HepG2 (cell line): ENCODE results near the gene PHYH. TPM values are rescaled to one million over a fixed set of nuclear protein-coding genes. Genes with fewer than 3 reads are reported as not detected.

Source experiments
- ATF2 ChIP-seq: sonication (generic); formaldehyde crosslinking; IDR thresholded peaks from 2 replicates; pipeline ENCODE4 v1.4.0; 2020; ENCODE audit warnings: missing genetic modification reagents
- CCAR2 ChIP-seq: fragments of 200-400 bp; formaldehyde crosslinking; optimal IDR thresholded peaks from 2 replicates; pipeline ENCODE3; 2018; ENCODE audit warnings: low read depth, mild to moderate bottlenecking, low read length, moderate library complexity
- FOXA3 ChIP-seq: IDR thresholded peaks from 2 replicates; pipeline ENCODE4 v1.6.1; 2016; ENCODE audit warnings: missing genetic modification reagents, missing compliant biosample characterization
- HOXA7 ChIP-seq: sonication (generic); formaldehyde crosslinking; IDR thresholded peaks from 2 replicates; pipeline ENCODE4 v1.8.1; 2022; ENCODE audit warnings: mild to moderate bottlenecking, missing genetic modification reagents, moderate library complexity
- MED1 ChIP-seq: sonication (generic); formaldehyde crosslinking; IDR thresholded peaks from 2 replicates; pipeline ENCODE4 v1.4.0; 2020; ENCODE audit warnings: missing genetic modification reagents
- MTA1 ChIP-seq: sonication (generic); formaldehyde crosslinking; IDR thresholded peaks from 2 replicates; pipeline ENCODE4 v1.4.0; 2020; ENCODE audit warnings: missing genetic modification reagents, mild to moderate bottlenecking, borderline replicate concordance
- NCOA1 ChIP-seq: sonication (generic); formaldehyde crosslinking; IDR thresholded peaks from 2 replicates; pipeline ENCODE4 v1.9.0; 2021; ENCODE audit warnings: missing genetic modification reagents
- PITX1 ChIP-seq: sonication (generic); formaldehyde crosslinking; IDR thresholded peaks from 2 replicates; pipeline ENCODE4 v1.5.1; 2020; ENCODE audit warnings: mild to moderate bottlenecking, missing genetic modification reagents
- PRMT3 ChIP-seq: sonication (generic); formaldehyde crosslinking; IDR thresholded peaks from 2 replicates; pipeline ENCODE4 v1.8.1; 2022; ENCODE audit warnings: low read depth, mild to moderate bottlenecking, moderate library complexity, missing genetic modification reagents, borderline replicate concordance
- PRPF4 ChIP-seq: fragments of 200-400 bp; formaldehyde crosslinking; IDR thresholded peaks from 2 replicates; pipeline ENCODE4 v1.6.1; 2016; ENCODE audit warnings: low read length, low read depth; ENCODE audit not compliant: poor library complexity, severe bottlenecking
- SALL1 ChIP-seq: sonication (generic); formaldehyde crosslinking; IDR thresholded peaks from 2 replicates; pipeline ENCODE4 v1.8.0; 2022; ENCODE audit warnings: mild to moderate bottlenecking, missing genetic modification reagents
- SAP130 ChIP-seq: IDR thresholded peaks from 2 replicates; pipeline ENCODE4 v1.6.1; 2016; ENCODE audit warnings: low read depth
- SMYD3 ChIP-seq: sonication (generic); formaldehyde crosslinking; IDR thresholded peaks from 2 replicates; pipeline ENCODE4 v1.8.1; 2023; ENCODE audit warnings: mild to moderate bottlenecking, missing genetic modification reagents
- ZBTB10 ChIP-seq: sonication (generic); formaldehyde crosslinking; IDR thresholded peaks from 2 replicates; pipeline ENCODE4 v1.4.0; 2020; ENCODE audit warnings: missing genetic modification reagents, borderline replicate concordance
- ZMYM2 ChIP-seq: sonication (generic); formaldehyde crosslinking; IDR thresholded peaks from 2 replicates; pipeline ENCODE4 v1.8.0; 2022; ENCODE audit warnings: mild to moderate bottlenecking, missing genetic modification reagents
- ZNF136 ChIP-seq: sonication (generic); formaldehyde crosslinking; IDR thresholded peaks from 2 replicates; pipeline ENCODE4 v1.8.1; 2022; ENCODE audit warnings: low read depth, mild to moderate bottlenecking, moderate library complexity, missing genetic modification reagents
- ZNF160 ChIP-seq: sonication (generic); formaldehyde crosslinking; IDR thresholded peaks from 2 replicates; pipeline ENCODE4 v1.8.0; 2022; ENCODE audit warnings: mild to moderate bottlenecking, inconsistent platforms, missing genetic modification reagents
- ZNF441 ChIP-seq: sonication (generic); formaldehyde crosslinking; IDR thresholded peaks from 2 replicates; pipeline ENCODE4 v1.7.0; 2021; ENCODE audit warnings: missing genetic modification reagents, borderline replicate concordance
- ZNF607 ChIP-seq: sonication (generic); formaldehyde crosslinking; IDR thresholded peaks from 2 replicates; pipeline ENCODE4 v1.5.1; 2020; ENCODE audit warnings: missing genetic modification reagents, mild to moderate bottlenecking, borderline replicate concordance
- ZNF614 ChIP-seq: IDR thresholded peaks from 2 replicates; pipeline ENCODE4 v1.6.1; 2018; ENCODE audit warnings: missing biosample characterization, missing genetic modification reagents, inconsistent platforms, borderline replicate concordance
- ZNF619 ChIP-seq: sonication (generic); formaldehyde crosslinking; IDR thresholded peaks from 2 replicates; pipeline ENCODE4 v1.4.0; 2020; ENCODE audit warnings: mild to moderate bottlenecking, missing genetic modification reagents
- polyA plus RNA-seq, 8 experiments: library from polyadenylated mRNA; depleted of rRNA in 3 of 8; stranded (reverse) in 7 of 8; unstranded in 1 of 8; fragments of >200 nt; fragmentation: Illumina TruSeq in 4 of 8; extraction: Trizol in 4 of 8; gene quantifications; 2 replicates each; pipeline versions ENCODE4 v1.2.1 to v1.2.3, GENCODE V29; 2011 to 2016; ENCODE audit warnings: low read depth in 4 of 8, missing spikeins in 1 of 8, mixed read lengths in 1 of 8; ENCODE audit not compliant: insufficient read depth in 1 of 8
- total RNA-seq, 5 experiments: library from RNA; depleted of rRNA; stranded (reverse); fragments of >200 nt; fragmentation: Illumina TruSeq; extraction: Trizol; gene quantifications; 2 replicates each; pipeline ENCODE4 v1.2.3, GENCODE V29; 2016; ENCODE audit warnings: low read depth in 1 of 5
- TF ChIP-seq, protein P1 (sequence below): sonication (generic); formaldehyde crosslinking; IDR thresholded peaks from 2 replicates; pipeline ENCODE4 v1.5.0; 2020; ENCODE audit warnings: missing genetic modification reagents

Gene PHYH
- total and polyA plus RNA-seq, 2 of the 13 experiments (the other 11 are each of a cell fraction or from before 2014, with no cell fraction given), result 27.2 to 34.5 TPM

- no peak; the same call in 1 of the 2 replicates for TF ChIP-seq ZNF160
- TF ChIP-seq MTA1 (CRISPR knock-in tag), result no peak
- TF ChIP-seq FOXA3 (CRISPR knock-in tag), result peak; percentile 42; the same call in 1 of the 2 replicates
- TF ChIP-seq ZNF614 (CRISPR knock-in tag), result no peak
- TF ChIP-seq PRMT3 (CRISPR knock-in tag), result no peak
- no peak for TF ChIP-seq ZNF607 (CRISPR knock-in tag)
- no peak for TF ChIP-seq PITX1 (CRISPR knock-in tag)
- TF ChIP-seq PRPF4, result no peak
- TF ChIP-seq ZNF136 (CRISPR knock-in tag), result no peak
- TF ChIP-seq ZNF619 (CRISPR knock-in tag), result no peak
- 0 out of 2 replicates have a peak, but pooled peaks have one; percentile 19 for TF ChIP-seq ATF2 (CRISPR knock-in tag)
- TF ChIP-seq, protein P1, sequence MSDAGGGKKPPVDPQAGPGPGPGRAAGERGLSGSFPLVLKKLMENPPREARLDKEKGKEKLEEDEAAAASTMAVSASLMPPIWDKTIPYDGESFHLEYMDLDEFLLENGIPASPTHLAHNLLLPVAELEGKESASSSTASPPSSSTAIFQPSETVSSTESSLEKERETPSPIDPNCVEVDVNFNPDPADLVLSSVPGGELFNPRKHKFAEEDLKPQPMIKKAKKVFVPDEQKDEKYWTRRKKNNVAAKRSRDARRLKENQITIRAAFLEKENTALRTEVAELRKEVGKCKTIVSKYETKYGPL, result no peak
- TF ChIP-seq ZMYM2, result no peak
- TF ChIP-seq ZBTB10 (CRISPR knock-in tag), result no peak
- no peak for TF ChIP-seq SALL1 (CRISPR knock-in tag)
- TF ChIP-seq MED1 (CRISPR knock-in tag), result peak; percentile 56; the same call in 1 of the 2 replicates
- TF ChIP-seq NCOA1 (CRISPR knock-in tag), result no peak
- TF ChIP-seq CCAR2, result no peak
- no peak; the same call in 1 of the 2 replicates for TF ChIP-seq ZNF441 (CRISPR knock-in tag)
- TF ChIP-seq HOXA7 (CRISPR knock-in tag), result no peak
- TF ChIP-seq SAP130 (CRISPR knock-in tag), result peak; percentile 72
- no peak for TF ChIP-seq SMYD3 (CRISPR knock-in tag)
These were observed 972 bp downstream of the PHYH start (continued) for GRCh38 chr10:13298748-13299436.
